HG02571 (cell line): Measurements from ENCODE around the gene DGKH.

Source experiments
- ATAC-seq: cut with Tn5 transposase; IDR thresholded peaks from one replicate; pipeline ENCODE4 v1.9.1; 2021; ENCODE audit warnings: mild to moderate bottlenecking, moderate library complexity; ENCODE audit not compliant: unreplicated experiment

The DGKH gene

GRCh38 chr13:42274386-42275097, 226.1 kb downstream of the DGKH start:
- no peak for ATAC-seq

- no peak for ATAC-seq
Measured at GRCh38 chr13:42275098-42275471, 226.6 kb downstream of the DGKH start.

GRCh38 chr13:42275506-42275905, 227.1 kb downstream of the DGKH start:
- no peak for ATAC-seq

- ATAC-seq = no peak
Measured at GRCh38 chr13:42276683-42277082, 228.2 kb downstream of the DGKH start.

GRCh38 chr13:42277618-42278276, 229.3 kb downstream of the DGKH start:
- no peak for ATAC-seq

GRCh38 chr13:42279080-42279479, 230.6 kb downstream of the DGKH start:
- no peak for ATAC-seq

GRCh38 chr13:42279986-42280385, 231.5 kb downstream of the DGKH start:
- ATAC-seq = no peak

- ATAC-seq = no peak
Measured at GRCh38 chr13:42280537-42280936, 232.1 kb downstream of the DGKH start.

GRCh38 chr13:42283574-42283973, 235.1 kb downstream of the DGKH start:
- no peak for ATAC-seq

GRCh38 chr13:42284068-42284467, 235.6 kb downstream of the DGKH start:
- no peak for ATAC-seq
